IMR-90 (cell line): ENCODE data around the gene AKAP3. TPM values are rescaled to one million over a fixed set of nuclear protein-coding genes. Genes with fewer than 3 reads are reported as not detected.

Experiments used
- ATAC-seq: fragments of 200-7000 bp; cut with Tn5 transposase; 2 replicates; pipeline ENCODE4 v1.9.1; 2020; ENCODE audit warnings: low read depth, mild to moderate bottlenecking, moderate library complexity
- BruUV-seq: library from RNA; stranded (reverse); fragments of 400-500 nt; replicated peaks from 2 replicates; lab custom pipeline; 2021; lab: Mats Ljungman, UMichigan
- CTCF ChIA-PET: fragments of 300-600 bp; formaldehyde crosslinking; extraction: SDS; loops from one replicate; lab custom pipeline; 2021; ENCODE audit warnings: antibody characterized with exemption; lab: Yijun Ruan, JAX
- POLR2A ChIA-PET: fragments of 300-600 bp; sonication (Branson Sonifier 250); formaldehyde crosslinking; loops from one replicate; lab custom pipeline; 2022; ENCODE audit warnings: antibody characterized with exemption; ENCODE audit not compliant: unreplicated experiment; lab: Charles Lee
- DNase-seq: peaks from one replicate; pipeline ENCODE4 v3.0.0; 2013
- H2AFZ ChIP-seq: replicated peaks from 2 replicates; pipeline ENCODE3; 2013; ENCODE audit warnings: low read length, mild to moderate bottlenecking; ENCODE audit not compliant: poor library complexity
- H2AK5ac ChIP-seq: 2 replicates; pipeline ENCODE4 v1.6.1; 2013; ENCODE audit warnings: low read depth, low read length, inconsistent platforms
- H2AK9ac ChIP-seq: replicated peaks from 2 replicates; pipeline ENCODE3; 2013; ENCODE audit warnings: mild to moderate bottlenecking, low read depth, low read length, moderate library complexity; ENCODE audit not compliant: poor library complexity
- H2BK120ac ChIP-seq: 2 replicates; pipeline ENCODE4 v1.6.1; 2013; ENCODE audit warnings: low read depth, low read length, inconsistent platforms
- H2BK15ac ChIP-seq: 3 replicates; pipeline ENCODE4 v1.6.1; 2013; ENCODE audit warnings: low read depth, low read length, inconsistent platforms
- H2BK20ac ChIP-seq: 2 replicates; pipeline ENCODE4 v1.6.1; 2013; ENCODE audit warnings: low read depth, mild to moderate bottlenecking, inconsistent platforms, low read length, moderate library complexity
- H2BK5ac ChIP-seq: 2 replicates; pipeline ENCODE4 v1.6.1; 2013; ENCODE audit warnings: mild to moderate bottlenecking, low read depth, low read length, inconsistent platforms; ENCODE audit not compliant: poor library complexity, severe bottlenecking
- H3K14ac ChIP-seq: replicated peaks from 2 replicates; pipeline ENCODE4 v1.6.1; 2013; ENCODE audit warnings: low read depth, low read length, inconsistent platforms
- H3K18ac ChIP-seq: 2 replicates; pipeline ENCODE4 v1.6.1; 2013; ENCODE audit warnings: low read depth, low read length, control low read depth
- H3K23ac ChIP-seq: 2 replicates; pipeline ENCODE4 v1.6.1; 2013; ENCODE audit warnings: low read depth, low read length, inconsistent platforms
- H3K27ac ChIP-seq: 2 replicates; pipeline ENCODE4 v1.5.1; 2013; ENCODE audit warnings: mild to moderate bottlenecking, control low read depth, low read length; ENCODE audit not compliant: insufficient read depth
- H3K27me3 ChIP-seq: 2 replicates; pipeline ENCODE4 v1.6.1; 2013; ENCODE audit warnings: low read length; ENCODE audit not compliant: control insufficient read depth, insufficient read depth
- H3K36me3 ChIP-seq: 2 replicates; pipeline ENCODE4 v1.6.1; 2013; ENCODE audit warnings: low read length, mixed read lengths; ENCODE audit not compliant: control insufficient read depth, insufficient read depth
- H3K4ac ChIP-seq: 2 replicates; pipeline ENCODE4 v1.6.1; 2013; ENCODE audit warnings: low read depth, low read length, inconsistent platforms
- H3K4me1 ChIP-seq: 2 replicates; pipeline ENCODE4 v1.6.1; 2013; ENCODE audit warnings: low read length, mixed read lengths; ENCODE audit not compliant: control insufficient read depth, insufficient read depth
- H3K4me2 ChIP-seq: 2 replicates; pipeline ENCODE4 v1.6.1; 2013; ENCODE audit warnings: low read depth, mild to moderate bottlenecking, control low read depth, low read length, moderate library complexity
- H3K4me3 ChIP-seq: 2 replicates; pipeline ENCODE4 v1.5.1; 2013; ENCODE audit warnings: low read depth, mild to moderate bottlenecking, control low read depth, low read length, moderate library complexity; ENCODE audit not compliant: insufficient read depth
- H3K56ac ChIP-seq: 2 replicates; pipeline ENCODE4 v1.6.1; 2013; ENCODE audit warnings: low read length, inconsistent platforms; ENCODE audit not compliant: insufficient read depth; ENCODE audit errors: extremely low read depth
- H3K79me1 ChIP-seq, 2 experiments: 2 replicates each; pipeline ENCODE4 v1.6.1; 2013; ENCODE audit warnings: low read length in 2 of 2, inconsistent platforms in 1 of 2, low read depth in 1 of 2
- H3K9ac ChIP-seq: 2 replicates; pipeline ENCODE4 v1.6.1; 2013; ENCODE audit warnings: low read depth, low read length, control low read depth
- H3K9me1 ChIP-seq: 2 replicates; pipeline ENCODE4 v1.6.1; 2013; ENCODE audit warnings: low read length, inconsistent platforms; ENCODE audit not compliant: insufficient read depth
- H3K9me3 ChIP-seq: 2 replicates; pipeline ENCODE4 v1.6.1; 2013; ENCODE audit warnings: low read length; ENCODE audit not compliant: control insufficient read depth, insufficient read depth
- H4K20me1 ChIP-seq: 2 replicates; pipeline ENCODE4 v1.6.1; 2013; ENCODE audit warnings: low read length, inconsistent platforms; ENCODE audit not compliant: insufficient read depth
- H4K5ac ChIP-seq: 2 replicates; pipeline ENCODE4 v1.6.1; 2013; ENCODE audit warnings: mild to moderate bottlenecking, low read depth, low read length, control low read depth
- H4K8ac ChIP-seq, 2 experiments: 2 replicates each; pipeline ENCODE4 v1.6.1; 2013; ENCODE audit warnings: low read depth in 2 of 2, low read length in 2 of 2, control low read depth in 1 of 2, inconsistent platforms in 1 of 2
- H4K91ac ChIP-seq: 2 replicates; pipeline ENCODE4 v1.6.1; 2013; ENCODE audit warnings: low read depth, low read length, inconsistent platforms; ENCODE audit not compliant: insufficient read depth
- BHLHE40 ChIP-seq: fragments of 150-350 bp; IDR thresholded peaks from 2 replicates; pipeline ENCODE4 v1.6.1; 2016; ENCODE audit warnings: mild to moderate bottlenecking, low read depth, low read length
- CEBPB ChIP-seq: IDR thresholded peaks from 2 replicates; pipeline ENCODE4 v1.6.1; 2012; ENCODE audit warnings: low read depth, low read length, improper control_type of control experiment
- CHD1 ChIP-seq: IDR thresholded peaks from 2 replicates; pipeline ENCODE4 v1.6.1; 2012; ENCODE audit warnings: low read depth, low read length, improper control_type of control experiment
- FOS ChIP-seq: fragments of 150-350 bp; IDR thresholded peaks from 2 replicates; pipeline ENCODE4 v1.6.1; 2016; ENCODE audit warnings: low read depth, low read length
- MAFK ChIP-seq: IDR thresholded peaks from 2 replicates; pipeline ENCODE4 v1.6.1; 2012; ENCODE audit warnings: low read depth, low read length, improper control_type of control experiment
- MAZ ChIP-seq: IDR thresholded peaks from 2 replicates; pipeline ENCODE4 v1.6.1; 2012; ENCODE audit warnings: low read depth, mild to moderate bottlenecking, low read length, improper control_type of control experiment, moderate library complexity, borderline replicate concordance
- MXI1 ChIP-seq: IDR thresholded peaks from 2 replicates; pipeline ENCODE4 v1.6.1; 2012; ENCODE audit warnings: low read depth, mild to moderate bottlenecking, low read length, moderate library complexity, borderline replicate concordance
- NFE2L2 ChIP-seq: fragments of 150-350 bp; IDR thresholded peaks from 2 replicates; pipeline ENCODE4 v1.6.1; 2016; ENCODE audit warnings: low read depth, mild to moderate bottlenecking, low read length
- POLR2A ChIP-seq: IDR thresholded peaks from 2 replicates; pipeline ENCODE4 v1.6.1; 2012; ENCODE audit warnings: mild to moderate bottlenecking, low read depth, low read length
- RAD21 ChIP-seq: IDR thresholded peaks from 2 replicates; pipeline ENCODE4 v1.6.1; 2012; ENCODE audit warnings: low read length, improper control_type of control experiment
- RCOR1 ChIP-seq: IDR thresholded peaks from 2 replicates; pipeline ENCODE4 v1.6.1; 2012; ENCODE audit warnings: mild to moderate bottlenecking, low read length, improper control_type of control experiment; ENCODE audit not compliant: insufficient replicate concordance
- RFX5 ChIP-seq: IDR thresholded peaks from 2 replicates; pipeline ENCODE4 v1.8.0; 2012; ENCODE audit warnings: low read depth, mild to moderate bottlenecking, low read length, moderate library complexity
- SMC3 ChIP-seq: fragments of 150-350 bp; IDR thresholded peaks from 2 replicates; pipeline ENCODE4 v1.6.1; 2016; ENCODE audit warnings: low read depth, mild to moderate bottlenecking, antibody characterized with exemption, low read length, moderate library complexity
- WGBS, 2 experiments: methylation state at CpG; one replicate each; pipeline versions ENCODE4 v1.1.5 to v1.1.7; 2013; ENCODE audit warnings: missing lambda C conversion rate in 2 of 2; ENCODE audit not compliant: insufficient read length in 1 of 2; ENCODE audit errors: extremely low coverage in 2 of 2; 5-methylcytosine and 5-hydroxymethylcytosine counted together
- dilution Hi-C: fragments of 300-500 bp; cut with HindIII; formaldehyde crosslinking; loops from one replicate; pipeline ENCODE4 v1.14.3; 2018; ENCODE audit warnings: low sequenced_read_pairs; ENCODE audit not compliant: unreplicated experiment
- in situ Hi-C: fragments of 300-500 bp; cut with MboI; formaldehyde crosslinking; loops from 3 replicates; pipeline ENCODE4 v1.14.3; 2019; ENCODE audit warnings: low sequenced_read_pairs, inconsistent platforms, mixed read lengths
- intact Hi-C: fragments of 100-400 bp; cut with micrococcal nuclease; formaldehyde crosslinking; loops from 2 replicates; pipeline ENCODE4 v1.10.0; 2022
- polyA plus RNA-seq, 3 experiments: library from polyadenylated mRNA; depleted of rRNA; stranded (reverse); fragments of >200 nt; gene quantifications; 2 replicates each; pipeline ENCODE4 v1.2.3, GENCODE V29; 2012; ENCODE audit warnings: low replicate concordance in 1 of 3
- total RNA-seq: library from RNA; depleted of rRNA; stranded (reverse); fragments of >200 nt; gene quantifications from 2 replicates; pipeline ENCODE4 v1.2.3, GENCODE V29; 2012
- TF ChIP-seq, protein P1 (sequence below): conservative IDR thresholded peaks from 2 replicates; pipeline ENCODE4 v1.5.1; 2012; ENCODE audit warnings: mild to moderate bottlenecking, low read depth, low read length, improper control_type of control experiment
- TF ChIP-seq, protein P2 (sequence below): fragments of 150-350 bp; IDR thresholded peaks from 2 replicates; pipeline ENCODE4 v1.6.1; 2016; ENCODE audit warnings: low read depth, mild to moderate bottlenecking, low read length, moderate library complexity, borderline replicate concordance
- TF ChIP-seq, protein P3 (sequence below): fragments of 150-350 bp; IDR thresholded peaks from 2 replicates; pipeline ENCODE4 v1.6.1; 2017; ENCODE audit warnings: mild to moderate bottlenecking, antibody characterized with exemption, low read length, low read depth

Gene AKAP3
- total and polyA plus RNA-seq, 2 of the 4 experiments (the other 2 are of a cell fraction) = 0.54 to 0.55 TPM

DNA sequence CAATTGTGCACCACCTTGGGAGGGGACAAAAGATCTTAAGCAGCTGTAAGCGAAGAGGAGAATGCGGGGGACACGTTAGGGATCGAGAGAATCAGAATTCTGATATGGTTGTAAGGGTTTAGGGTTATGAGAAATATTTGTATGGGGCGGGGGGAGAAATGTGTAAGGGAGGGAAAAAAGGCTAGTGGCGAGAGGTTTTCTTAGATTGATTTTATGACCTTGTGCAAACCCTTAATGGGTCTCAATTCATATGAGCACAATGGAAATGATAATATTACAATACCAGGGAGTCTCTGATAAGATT is 459 bp upstream of the AKAP3 start:
- Histone ChIP-seq H3K27me3 (no peaks in the 10 kb centered on the region), H2AK9ac (peak overlapping the region; percentile 56), H3K4me1 (no peaks in the 10 kb centered on the region), H3K14ac (peak overlapping the region; percentile 94), H4K8ac (peak overlapping the region; percentile 83 to 96), H2AFZ (peak overlapping the region; percentile 95), H3K9me3 (no peaks in the 10 kb centered on the region), H3K18ac (peak overlapping the region; percentile 63; the same call in 1 of the 2 replicates), H3K23ac (peak overlapping the region; percentile 94), H3K56ac (peak overlapping the region; percentile 98), H4K20me1 (no peaks in the 10 kb centered on the region; the same call in 1 of the 2 replicates), H3K4me3 (peak overlapping the region; percentile 93), H2BK20ac (no peak overlapping the region), H2AK5ac (no peak overlapping the region), H2BK15ac (no peak overlapping the region), H2BK5ac (peak overlapping the region; percentile 47), H3K79me1 (peaks cover 5 to 33% of the 10 kb centered on the region in 2 experiments; a peak in 2 of 4 replicates), H3K27ac (peak overlapping the region; percentile 91), H4K91ac (peak overlapping the region; percentile 78), H3K9me1 (no peaks in the 10 kb centered on the region; the same call in 1 of the 2 replicates), H3K36me3 (peaks cover 2% of the 10 kb centered on the region), H3K4ac (peak overlapping the region; percentile 86), H3K9ac (peak overlapping the region; percentile 98), H4K5ac (peak overlapping the region; percentile 91), H2BK120ac (peak overlapping the region; percentile 90), H3K4me2 (peak overlapping the region; percentile 90)
- ChIA-PET CTCF (no interaction called here), POLR2A (no interaction called here)
- in situ Hi-C loops (no loop called here), dilution Hi-C loops (no loop called here), intact Hi-C loops (loop anchor here (2.0 to 5.0 kb wide), 2 partner anchors 45 to 112 kb away; partner anchors contain the start of gene RAD51AP1)
- DNase-seq (no peak), ATAC-seq (no peak)
- WGBS, 2 experiments = 0 to 100% methylated on average over 2 to 5 of the region's 6 CpGs
- no TSS peak for BruUV-seq
- TF ChIP-seq RFX5 = no peak
- TF ChIP-seq, protein P1, sequence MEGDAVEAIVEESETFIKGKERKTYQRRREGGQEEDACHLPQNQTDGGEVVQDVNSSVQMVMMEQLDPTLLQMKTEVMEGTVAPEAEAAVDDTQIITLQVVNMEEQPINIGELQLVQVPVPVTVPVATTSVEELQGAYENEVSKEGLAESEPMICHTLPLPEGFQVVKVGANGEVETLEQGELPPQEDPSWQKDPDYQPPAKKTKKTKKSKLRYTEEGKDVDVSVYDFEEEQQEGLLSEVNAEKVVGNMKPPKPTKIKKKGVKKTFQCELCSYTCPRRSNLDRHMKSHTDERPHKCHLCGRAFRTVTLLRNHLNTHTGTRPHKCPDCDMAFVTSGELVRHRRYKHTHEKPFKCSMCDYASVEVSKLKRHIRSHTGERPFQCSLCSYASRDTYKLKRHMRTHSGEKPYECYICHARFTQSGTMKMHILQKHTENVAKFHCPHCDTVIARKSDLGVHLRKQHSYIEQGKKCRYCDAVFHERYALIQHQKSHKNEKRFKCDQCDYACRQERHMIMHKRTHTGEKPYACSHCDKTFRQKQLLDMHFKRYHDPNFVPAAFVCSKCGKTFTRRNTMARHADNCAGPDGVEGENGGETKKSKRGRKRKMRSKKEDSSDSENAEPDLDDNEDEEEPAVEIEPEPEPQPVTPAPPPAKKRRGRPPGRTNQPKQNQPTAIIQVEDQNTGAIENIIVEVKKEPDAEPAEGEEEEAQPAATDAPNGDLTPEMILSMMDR = no peak
- TF ChIP-seq MXI1 = no peak
- TF ChIP-seq SMC3 = no peak
- TF ChIP-seq, protein P2, sequence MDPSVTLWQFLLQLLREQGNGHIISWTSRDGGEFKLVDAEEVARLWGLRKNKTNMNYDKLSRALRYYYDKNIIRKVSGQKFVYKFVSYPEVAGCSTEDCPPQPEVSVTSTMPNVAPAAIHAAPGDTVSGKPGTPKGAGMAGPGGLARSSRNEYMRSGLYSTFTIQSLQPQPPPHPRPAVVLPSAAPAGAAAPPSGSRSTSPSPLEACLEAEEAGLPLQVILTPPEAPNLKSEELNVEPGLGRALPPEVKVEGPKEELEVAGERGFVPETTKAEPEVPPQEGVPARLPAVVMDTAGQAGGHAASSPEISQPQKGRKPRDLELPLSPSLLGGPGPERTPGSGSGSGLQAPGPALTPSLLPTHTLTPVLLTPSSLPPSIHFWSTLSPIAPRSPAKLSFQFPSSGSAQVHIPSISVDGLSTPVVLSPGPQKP = no peak
- TF ChIP-seq POLR2A = no peak
- TF ChIP-seq NFE2L2 = no peak
- TF ChIP-seq, protein P3, sequence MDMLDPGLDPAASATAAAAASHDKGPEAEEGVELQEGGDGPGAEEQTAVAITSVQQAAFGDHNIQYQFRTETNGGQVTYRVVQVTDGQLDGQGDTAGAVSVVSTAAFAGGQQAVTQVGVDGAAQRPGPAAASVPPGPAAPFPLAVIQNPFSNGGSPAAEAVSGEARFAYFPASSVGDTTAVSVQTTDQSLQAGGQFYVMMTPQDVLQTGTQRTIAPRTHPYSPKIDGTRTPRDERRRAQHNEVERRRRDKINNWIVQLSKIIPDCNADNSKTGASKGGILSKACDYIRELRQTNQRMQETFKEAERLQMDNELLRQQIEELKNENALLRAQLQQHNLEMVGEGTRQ = no peak
- TF ChIP-seq CEBPB = no peak
- no peak for TF ChIP-seq MAZ
- no peak for TF ChIP-seq MAFK
- TF ChIP-seq FOS = no peak
- no peak for TF ChIP-seq CHD1
- TF ChIP-seq RCOR1 = no peak
- no peak for TF ChIP-seq RAD21
- TF ChIP-seq BHLHE40 = no peak
